HCT116 (cell line): ENCODE data around the gene INTS14. TPM values are rescaled to one million over a fixed set of nuclear protein-coding genes. Genes with fewer than 3 reads are reported as not detected.

Experiments
- ATAC-seq: fragments of 200-7000 bp; cut with Tn5 transposase; 2 replicates; pipeline ENCODE4 v1.9.1; 2020; ENCODE audit warnings: mild to moderate bottlenecking, moderate library complexity
- BruUV-seq: library from RNA; stranded (reverse); fragments of 400-500 nt; replicated peaks from 2 replicates; lab custom pipeline; 2021; lab: Mats Ljungman, UMichigan
- CTCF ChIA-PET: fragments of 300-600 bp; sonication (Branson Sonifier 250); formaldehyde crosslinking; loops from one replicate; lab custom pipeline; 2021; ENCODE audit warnings: antibody characterized with exemption; lab: Charles Lee
- POLR2A ChIA-PET: fragments of 300-600, 350-600 bp; sonication (Branson Sonifier 250); formaldehyde crosslinking; loops from one replicate; lab custom pipeline; 2021; ENCODE audit warnings: antibody characterized with exemption; lab: Charles Lee
- RAD21 ChIA-PET, 2 experiments: fragments of 300-600 bp; sonication (Branson Sonifier 250); formaldehyde crosslinking; loops; one replicate each; lab custom pipeline; 2023; ENCODE audit warnings: low total read pairs in 2 of 2; ENCODE audit not compliant: uncharacterized antibody in 2 of 2, unreplicated experiment in 2 of 2, low non-redundant PET in 1 of 2; lab: Charles Lee
- DNase-seq: peaks from one replicate; pipeline ENCODE4 v3.0.0-alpha.2; 2010; ENCODE audit warnings: low read depth, low spot score
- H2AFZ ChIP-seq: fragments of 200-600 bp; shearing (Covaris generic), sonication (generic); 2 replicates; pipeline ENCODE4 v1.6.1; 2017; ENCODE audit warnings: low read depth, mixed run types, mixed read lengths, antibody characterized with exemption, low read length; ENCODE audit not compliant: poor library complexity, severe bottlenecking
- H3K27ac ChIP-seq: 2 replicates; pipeline ENCODE4 v1.5.1; 2012; ENCODE audit warnings: low read depth, low read length
- H3K27me3 ChIP-seq: fragments of 200-600 bp; sonication (generic); 2 replicates; pipeline ENCODE4 v1.6.1; 2016; ENCODE audit warnings: mixed run types, low read length, mixed read lengths; ENCODE audit not compliant: insufficient read depth
- H3K36me3 ChIP-seq, 2 experiments: fragments of 200-500 bp in 1 of 2; fragments of 200-600 bp in 1 of 2; sonication (Bioruptor generic) in 1 of 2; sonication (generic) in 1 of 2; 2 replicates each; pipeline versions ENCODE4 v1.5.1 to v1.6.1; 2014 to 2016; ENCODE audit warnings: low read length in 2 of 2, inconsistent platforms in 1 of 2, mixed read lengths in 1 of 2, mixed run types in 1 of 2; ENCODE audit not compliant: insufficient read depth in 2 of 2, control insufficient read depth in 1 of 2
- H3K4me1 ChIP-seq, 2 experiments: fragments of 200-600 bp in 1 of 2; sonication (generic) in 1 of 2; 2 replicates each; pipeline versions ENCODE4 v1.5.1 to v1.6.1; 2012 to 2017; ENCODE audit warnings: low read length in 2 of 2, inconsistent platforms in 1 of 2, mild to moderate bottlenecking in 1 of 2, mixed read lengths in 1 of 2, mixed run types in 1 of 2, moderate library complexity in 1 of 2; ENCODE audit not compliant: insufficient read depth in 2 of 2, control insufficient read depth in 1 of 2
- H3K4me2 ChIP-seq: fragments of 200-600 bp; sonication (generic); 2 replicates; pipeline ENCODE4 v1.6.1; 2017; ENCODE audit warnings: mixed run types, low read length, mixed read lengths
- H3K4me3 ChIP-seq, 2 experiments: fragments of 200-600 bp in 1 of 2; sonication (generic) in 1 of 2; replicated peaks in 1 of 2; 2 replicates each; pipeline ENCODE4 v1.5.1; 2011 to 2016; ENCODE audit warnings: low read length in 2 of 2, control low read depth in 1 of 2, low read depth in 1 of 2, mild to moderate bottlenecking in 1 of 2, mixed read lengths in 1 of 2, mixed run types in 1 of 2
- H3K79me2 ChIP-seq: fragments of 200-600 bp; sonication (generic); 2 replicates; pipeline ENCODE4 v1.6.1; 2017; ENCODE audit warnings: mild to moderate bottlenecking, mixed run types, low read length, moderate library complexity, mixed read lengths; ENCODE audit not compliant: insufficient read depth
- H3K9ac ChIP-seq: fragments of 200-600 bp; sonication (generic); 2 replicates; pipeline ENCODE4 v1.6.1; 2016; ENCODE audit warnings: low read length, mixed read lengths
- H3K9me2 ChIP-seq: fragments of 200-600 bp; sonication (generic), shearing (Covaris generic); 2 replicates; pipeline ENCODE4 v1.6.1; 2017; ENCODE audit warnings: mixed run types, mild to moderate bottlenecking, moderate library complexity; ENCODE audit not compliant: insufficient read depth
- H3K9me3 ChIP-seq, 2 experiments: fragments of 200-500 bp in 1 of 2; fragments of 200-600 bp in 1 of 2; sonication (Bioruptor generic) in 1 of 2; sonication (generic) in 1 of 2; 2 replicates each; pipeline ENCODE4 v1.6.1; 2014 to 2017; ENCODE audit warnings: low read length in 2 of 2, mixed read lengths in 2 of 2, inconsistent platforms in 1 of 2, low read depth in 1 of 2, mild to moderate bottlenecking in 1 of 2, mixed run types in 1 of 2, moderate library complexity in 1 of 2; ENCODE audit not compliant: control insufficient read depth in 1 of 2, insufficient read depth in 1 of 2
- H4K20me1 ChIP-seq: fragments of 200-600 bp; sonication (generic), shearing (Covaris generic); 2 replicates; pipeline ENCODE4 v1.6.1; 2017; ENCODE audit warnings: mixed run types, mild to moderate bottlenecking, moderate library complexity; ENCODE audit not compliant: insufficient read depth
- ATF3 ChIP-seq: IDR thresholded peaks from 2 replicates; pipeline ENCODE4 v1.6.1; 2012
- CBX3 ChIP-seq: IDR thresholded peaks from 2 replicates; pipeline ENCODE4 v1.6.1; 2012; ENCODE audit warnings: low read depth
- EGR1 ChIP-seq: IDR thresholded peaks from 2 replicates; pipeline ENCODE4 v1.6.1; 2012; ENCODE audit warnings: low read depth
- ELF1 ChIP-seq: IDR thresholded peaks from 2 replicates; pipeline ENCODE4 v1.6.1; 2012; ENCODE audit warnings: low read depth, borderline replicate concordance
- POLR2A ChIP-seq: IDR thresholded peaks from 2 replicates; pipeline ENCODE4 v1.7.0; 2011; ENCODE audit warnings: borderline replicate concordance; ENCODE audit not compliant: insufficient read depth, insufficient read length; ENCODE audit errors: extremely low read depth
- RAD21 ChIP-seq: IDR thresholded peaks from 2 replicates; pipeline ENCODE4 v1.6.1; 2012; ENCODE audit warnings: low read depth, mild to moderate bottlenecking
- YY1 ChIP-seq: IDR thresholded peaks from 2 replicates; pipeline ENCODE4 v1.6.1; 2011; ENCODE audit warnings: low read length, low read depth, moderate library complexity, mild to moderate bottlenecking; ENCODE audit not compliant: insufficient replicate concordance; ENCODE audit errors: extremely low read depth
- intact Hi-C: fragments of 100-400 bp; cut with micrococcal nuclease; formaldehyde crosslinking; loops from 2 replicates; pipeline ENCODE4 v1.10.0; 2022
- total RNA-seq: library from RNA; stranded (reverse); gene quantifications from one replicate; pipeline ENCODE4 v1.2.1, GENCODE V29; 2021; ENCODE audit not compliant: unreplicated experiment
- TF ChIP-seq, protein P1 (sequence below), 3 experiments: fragments of 200-600 bp in 1 of 3; sonication (generic) in 1 of 3; IDR thresholded peaks in 2 of 3; conservative IDR thresholded peaks in 1 of 3; 2 replicates each; pipeline ENCODE4 v1.5.1; 2012 to 2017; ENCODE audit warnings: low read depth in 2 of 3, low read length in 2 of 3, antibody characterized with exemption in 1 of 3, borderline replicate concordance in 1 of 3, control low read depth in 1 of 3, mild to moderate bottlenecking in 1 of 3, mixed read lengths in 1 of 3, mixed run types in 1 of 3, moderate library complexity in 1 of 3; ENCODE audit not compliant: insufficient read depth in 1 of 3

INTS14 gene
- total RNA-seq, 1 experiment from 2014 or later, result 50.1 TPM

GRCh38 chr15:65632780-65633375 lies 21.9 kb upstream of the INTS14 start:
- intact Hi-C loops, result no loop called here
- ChIA-PET CTCF (no interaction called here), RAD21 (no interaction called here), POLR2A (interaction anchor here (1.2 kb wide), 1 partner anchor 22 kb away, joined by 3 read pairs; the partner anchor contains the start of gene INTS14)
- Histone ChIP-seq H2AFZ (no peak overlapping the region), H4K20me1 (no peaks in the 10 kb centered on the region), H3K36me3 (no peaks in the 10 kb centered on the region), H3K9me3 (no peaks in the 10 kb centered on the region), H3K27ac (no peak overlapping the region), H3K4me3 (no peak overlapping the region), H3K4me2 (no peak overlapping the region), H3K9ac (no peak overlapping the region), H3K79me2 (no peaks in the 10 kb centered on the region), H3K9me2 (no peaks in the 10 kb centered on the region), H3K4me1 (no peaks in the 10 kb centered on the region), H3K27me3 (no peaks in the 10 kb centered on the region)
- DNase-seq, result no peak
- no peak for TF ChIP-seq YY1
- TF ChIP-seq RAD21, result no peak
- TF ChIP-seq EGR1, result no peak
- TF ChIP-seq ELF1, result no peak
- TF ChIP-seq, protein P1, sequence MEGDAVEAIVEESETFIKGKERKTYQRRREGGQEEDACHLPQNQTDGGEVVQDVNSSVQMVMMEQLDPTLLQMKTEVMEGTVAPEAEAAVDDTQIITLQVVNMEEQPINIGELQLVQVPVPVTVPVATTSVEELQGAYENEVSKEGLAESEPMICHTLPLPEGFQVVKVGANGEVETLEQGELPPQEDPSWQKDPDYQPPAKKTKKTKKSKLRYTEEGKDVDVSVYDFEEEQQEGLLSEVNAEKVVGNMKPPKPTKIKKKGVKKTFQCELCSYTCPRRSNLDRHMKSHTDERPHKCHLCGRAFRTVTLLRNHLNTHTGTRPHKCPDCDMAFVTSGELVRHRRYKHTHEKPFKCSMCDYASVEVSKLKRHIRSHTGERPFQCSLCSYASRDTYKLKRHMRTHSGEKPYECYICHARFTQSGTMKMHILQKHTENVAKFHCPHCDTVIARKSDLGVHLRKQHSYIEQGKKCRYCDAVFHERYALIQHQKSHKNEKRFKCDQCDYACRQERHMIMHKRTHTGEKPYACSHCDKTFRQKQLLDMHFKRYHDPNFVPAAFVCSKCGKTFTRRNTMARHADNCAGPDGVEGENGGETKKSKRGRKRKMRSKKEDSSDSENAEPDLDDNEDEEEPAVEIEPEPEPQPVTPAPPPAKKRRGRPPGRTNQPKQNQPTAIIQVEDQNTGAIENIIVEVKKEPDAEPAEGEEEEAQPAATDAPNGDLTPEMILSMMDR (IDR thresholded peaks at IDR 0.05 in 2 of 3, conservative IDR thresholded peaks at IDR 0.05 in 1 of 3; ENCODE audit: borderline replicate concordance in 1 of 3, insufficient read depth in 1 of 3, low read depth in 2 of 3, low read length in 2 of 3), result no peak
- TF ChIP-seq CBX3, result no peak
- no peak for TF ChIP-seq ATF3
- no peak for TF ChIP-seq POLR2A
- no peak for ATAC-seq
- BruUV-seq, result no TSS peak
